SK-N-MC (cell line): ENCODE data around the gene BTBD17.

ENCODE experiments used
- FOXP2 ChIP-seq: optimal IDR thresholded peaks from 2 replicates; pipeline ENCODE3; 2011; ENCODE audit warnings: mild to moderate bottlenecking, moderate library complexity; ENCODE audit not compliant: insufficient read depth; ENCODE audit errors: extremely low read length, control extremely low read depth
- POLR2AphosphoS5 ChIP-seq: IDR thresholded peaks from 2 replicates; pipeline ENCODE4 v1.6.1; 2012; ENCODE audit warnings: mild to moderate bottlenecking, low read depth, low read length, borderline replicate concordance

- TF ChIP-seq FOXP2, result no peak
- TF ChIP-seq POLR2AphosphoS5, result no peak
Measured at GRCh38 chr17:74318391-74318790, 43.3 kb downstream of the BTBD17 start.
